Measurements from ENCODE around the gene FREM2. TPM values are rescaled to one million over a fixed set of nuclear protein-coding genes. Genes with fewer than 3 reads are reported as not detected.

FREM2 gene
- total and polyA plus RNA-seq, 2 experiments from 2014 or later: 2.4 to 29.8 TPM

- TF ChIP-seq ZNF462 (CRISPR knock-in tag; IDR thresholded peaks at IDR 0.05) (no peak), JUNB (IDR thresholded peaks at IDR 0.05; ENCODE audit: unreplicated experiment) (no peak), REST (IDR thresholded peaks at IDR 0.05; ENCODE audit: unreplicated experiment) (no peak), CREB1 (CRISPR knock-in tag; IDR thresholded peaks at IDR 0.05; ENCODE audit: low read depth) (no peak)
Observed at GRCh38 chr13:38700051-38700450, 13.2 kb downstream of the FREM2 start (continued).

GRCh38 chr13:38702669-38703068 is 15.8 kb downstream of the FREM2 start:
- no peaks in the 10 kb centered on the region for H3K36me3 ChIP-seq (ENCODE audit: insufficient read depth)
- no peak overlapping the region for H3K4me2 ChIP-seq
- DNase-seq (ENCODE audit: low spot score) (no peak), ATAC-seq (no peak)
- H3K4me1 ChIP-seq (ENCODE audit: insufficient read depth): peaks cover 17% of the 10 kb centered on the region
- H3K9me3 Mint-ChIP-seq: no peaks in the 10 kb centered on the region
- H3F3A ChIP-seq (replicated peaks; ENCODE audit: low read depth): no peaks in the 10 kb centered on the region
- no peak overlapping the region for H3K4me3 ChIP-seq
- no peaks in the 10 kb centered on the region for H4K20me1 ChIP-seq (replicated peaks; ENCODE audit: insufficient read depth)
- H3K9me2 ChIP-seq (ENCODE audit: insufficient read depth): no peaks in the 10 kb centered on the region
- no peak overlapping the region for H2AFZ ChIP-seq
- H3K4me3 Mint-ChIP-seq: no peak overlapping the region
- H3K27ac ChIP-seq (ENCODE audit: low read depth): no peak overlapping the region
- no peaks in the 10 kb centered on the region for H3K79me2 ChIP-seq (replicated peaks; ENCODE audit: insufficient read depth)
- H3K36me3 Mint-ChIP-seq (ENCODE audit: low read depth): no peaks in the 10 kb centered on the region
- no peaks in the 10 kb centered on the region for H3K27me3 ChIP-seq (ENCODE audit: insufficient read depth)
- H3K4me1 Mint-ChIP-seq: peaks cover 20% of the 10 kb centered on the region; the same call in 2 of the 3 replicates
- H3K27ac Mint-ChIP-seq: no peak overlapping the region; the same call in 1 of the 2 replicates
- H3K27me3 Mint-ChIP-seq (ENCODE audit: insufficient read depth, low read depth, poor library complexity): no peaks in the 10 kb centered on the region
- no peak for TF ChIP-seq CREB1 (CRISPR knock-in tag; IDR thresholded peaks at IDR 0.05; ENCODE audit: low read depth)
- no peak for TF ChIP-seq ZNF114 (CRISPR knock-in tag; IDR thresholded peaks at IDR 0.05)
- TF ChIP-seq STAT1 (IDR thresholded peaks at IDR 0.05; ENCODE audit: unreplicated experiment): no peak
- no peak for TF ChIP-seq ETS1 (IDR thresholded peaks at IDR 0.05)
- no peak for TF ChIP-seq JUNB (IDR thresholded peaks at IDR 0.05; ENCODE audit: unreplicated experiment)

Measured in GM23338 (cell line).